Measurements from ENCODE around the gene UBR4. TPM values are rescaled to one million over a fixed set of nuclear protein-coding genes. Genes with fewer than 3 reads are reported as not detected.
"Not testable (repeated sequence)": the region's sequence is repeated elsewhere in the genome, so short reads cannot be mapped to it uniquely, and the experiment has no call there.

UBR4 gene
- total RNA-seq, 3 donors from 2014 or later = 114 to 145 (median 140) TPM

GRCh38 chr1:19239876-19240275 lies 29.8 kb upstream of the UBR4 start:
- Histone ChIP-seq H3K36me3 (no peaks in the 10 kb centered on the region), H3K9me3 (no peaks in the 10 kb centered on the region), H3K4me1 (no peaks in the 10 kb centered on the region), H3K27me3 (no peaks in the 10 kb centered on the region), H3K27ac (peak overlapping the region in 1 of 2 donors; percentile 17), H3K4me3 (no peak overlapping the region)
- TF ChIP-seq POLR2AphosphoS5 (IDR thresholded peaks at IDR 0.05) = no peak
- no peak for TF ChIP-seq CTCF (IDR thresholded peaks at IDR 0.05)
- TF ChIP-seq POLR2A (IDR thresholded peaks at IDR 0.05) = no peak
- DNase-seq (ENCODE audit: low spot score in 2 of 2) = no peak
- intact Hi-C loops (cut with DNase I; ENCODE audit: low total_unique reads) = no loop called here

GRCh38 chr1:19234224-19234623 lies 24.2 kb upstream of the UBR4 start:
- Histone ChIP-seq H3K27me3 (no peaks in the 10 kb centered on the region), H3K4me1 (no peaks in the 10 kb centered on the region), H3K36me3 (peaks cover 5% of the 10 kb centered on the region), H3K9me3 (no peaks in the 10 kb centered on the region), H3K27ac (no peak overlapping the region), H3K4me3 (no peak overlapping the region)
- no peak for TF ChIP-seq POLR2AphosphoS5 (IDR thresholded peaks at IDR 0.05)
- TF ChIP-seq POLR2A (IDR thresholded peaks at IDR 0.05) = no peak
- TF ChIP-seq CTCF (IDR thresholded peaks at IDR 0.05) = no peak
- DNase-seq (ENCODE audit: low spot score in 2 of 2) = no peak
- intact Hi-C loops (cut with DNase I; ENCODE audit: low total_unique reads) = no loop called here

GRCh38 chr1:19232524-19232846 lies 22.4 kb upstream of the UBR4 start:
- intact Hi-C loops (cut with DNase I; ENCODE audit: low total_unique reads) = no loop called here
- Histone ChIP-seq H3K4me1 (no peaks in the 10 kb centered on the region), H3K27ac (no peak overlapping the region), H3K27me3 (no peaks in the 10 kb centered on the region), H3K9me3 (no peaks in the 10 kb centered on the region), H3K36me3 (peaks cover 5% of the 10 kb centered on the region), H3K4me3 (no peak overlapping the region)
- TF ChIP-seq POLR2AphosphoS5 (IDR thresholded peaks at IDR 0.05) = no peak
- TF ChIP-seq POLR2A (IDR thresholded peaks at IDR 0.05) = no peak
- no peak for TF ChIP-seq CTCF (IDR thresholded peaks at IDR 0.05)
- DNase-seq (ENCODE audit: low spot score in 2 of 2) = no peak

- H3K27ac ChIP-seq; H3K4me3 ChIP-seq; H3K4me1 ChIP-seq; H3K36me3 ChIP-seq; intact Hi-C loops (cut with DNase I; ENCODE audit: low total_unique reads); DNase-seq (ENCODE audit: low spot score in 2 of 2); H3K27me3 ChIP-seq; H3K9me3 ChIP-seq: not testable (repeated sequence)
Observed at GRCh38 chr1:19231736-19232523, 21.9 kb upstream of the UBR4 start.

- TF ChIP-seq POLR2A (IDR thresholded peaks at IDR 0.05) = no peak
- TF ChIP-seq CTCF (IDR thresholded peaks at IDR 0.05) = no peak
- TF ChIP-seq POLR2AphosphoS5 (IDR thresholded peaks at IDR 0.05) = no peak
- H3K9me3 ChIP-seq = no peaks in the 10 kb centered on the region
- no peaks in the 10 kb centered on the region for H3K4me1 ChIP-seq
- intact Hi-C loops (cut with DNase I; ENCODE audit: low total_unique reads) = loop anchor here (1.0 kb wide), 1 partner anchor 18 kb away; no protein-coding TSS in a partner anchor
- no peak for DNase-seq (ENCODE audit: low spot score in 2 of 2)
- no peak overlapping the region for H3K27ac ChIP-seq
- H3K36me3 ChIP-seq = peaks cover 10% of the 10 kb centered on the region
- H3K27me3 ChIP-seq = no peaks in the 10 kb centered on the region
- no peak overlapping the region for H3K4me3 ChIP-seq
Observed at GRCh38 chr1:19229828-19230325, 19.8 kb upstream of the UBR4 start.
